OCI-LY3 (cell line): ENCODE measurements around the gene ADAM29.
"Not testable (repeated sequence)": the region's sequence is repeated elsewhere in the genome, so short reads cannot be mapped to it uniquely, and the experiment has no call there.

Source experiments
- CTCF ChIP-seq: fragments of 200-600, 300-600 bp; sonication (generic); IDR thresholded peaks from 2 replicates; pipeline ENCODE4 v1.5.1; 2014; ENCODE audit warnings: antibody characterized with exemption, low read length, low read depth
- EZH2phosphoT487 ChIP-seq: fragments of 200-600 bp; shearing (Covaris generic); IDR thresholded peaks from 2 replicates; pipeline ENCODE4 v1.6.1; 2018; ENCODE audit warnings: antibody characterized with exemption, mixed run types, low read depth

GRCh38 chr4:174983870-174984269 is 65.7 kb downstream of the ADAM29 start:
- not testable (repeated sequence) for TF ChIP-seq CTCF, EZH2phosphoT487
